Activated CD8-positive, alpha-beta memory T cell treated with anti-CD3 and anti-CD28 coated beads, Interleukin-2, amount 10 ng/mL, durations not matched to agents 7 days and 5 days (primary cell): ENCODE measurements around the gene DCHS1. TPM values are rescaled to one million over a fixed set of nuclear protein-coding genes. Genes with fewer than 3 reads are reported as not detected.

Source experiments
- ATAC-seq: fragments of 150-1000 bp; cut with Tn5 transposase; one replicate; pipeline ENCODE4 v1.10.0; 2021; ENCODE audit warnings: moderate library complexity
- CTCF ChIA-PET: fragments of 350-600 bp; sonication (Branson Sonifier 250); formaldehyde crosslinking; loops from one replicate; lab custom pipeline; 2021; ENCODE audit warnings: antibody characterized with exemption; lab: Charles Lee
- DNase-seq: peaks from one replicate; pipeline ENCODE4 v3.0.0-alpha.2; 2020
- H3K27ac Mint-ChIP-seq: one replicate; pipeline ENCODE4 v1.8.0; 2021; ENCODE audit warnings: mild to moderate bottlenecking, mixed read lengths
- H3K27me3 Mint-ChIP-seq: one replicate; pipeline ENCODE4 v1.8.0; 2021; ENCODE audit warnings: mixed read lengths
- H3K36me3 Mint-ChIP-seq: one replicate; pipeline ENCODE4 v1.8.0; 2021; ENCODE audit warnings: mild to moderate bottlenecking, mixed read lengths
- H3K4me1 Mint-ChIP-seq: one replicate; pipeline ENCODE4 v1.8.0; 2021; ENCODE audit warnings: mixed read lengths
- H3K4me3 Mint-ChIP-seq: one replicate; pipeline ENCODE4 v1.8.0; 2021; ENCODE audit warnings: mild to moderate bottlenecking, moderate library complexity, mixed read lengths
- H3K9me3 Mint-ChIP-seq: one replicate; pipeline ENCODE4 v1.8.0; 2022; ENCODE audit warnings: low read depth, mixed read lengths
- total RNA-seq, 2 experiments: library from RNA; stranded (reverse); gene quantifications; one replicate each; pipeline ENCODE4 v1.2.3, GENCODE V29; 2021

Gene DCHS1
- total RNA-seq, 2 experiments from 2014 or later, result 0.14 to 0.32 TPM

DNA sequence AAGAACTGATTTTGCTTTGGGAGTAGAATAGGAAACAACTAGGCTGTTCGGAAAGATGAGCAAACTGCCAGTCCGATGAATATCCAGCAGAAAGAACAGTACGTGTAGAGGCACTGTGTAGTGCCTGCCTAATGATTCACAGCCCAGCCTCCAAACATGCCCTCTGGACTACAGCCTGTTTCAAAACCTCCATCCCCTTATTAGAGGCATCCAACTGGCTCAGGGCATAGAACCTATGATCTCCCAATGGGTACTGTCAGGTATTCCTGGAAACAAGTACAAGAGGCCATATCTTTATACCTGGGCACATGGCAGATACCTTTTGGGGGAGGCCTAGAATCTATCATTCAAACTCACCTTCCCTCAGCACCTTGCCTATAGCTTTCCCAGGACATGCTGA, 57.1 kb downstream of the DCHS1 start:
- no peak for ATAC-seq
- Mint-ChIP-seq H3K9me3 (no peaks in the 10 kb centered on the region), H3K36me3 (peaks cover 39% of the 10 kb centered on the region), H3K27me3 (no peaks in the 10 kb centered on the region), H3K4me3 (no peak overlapping the region), H3K4me1 (peaks cover 14% of the 10 kb centered on the region), H3K27ac (no peak overlapping the region)
- DNase-seq, result no peak
- CTCF ChIA-PET, result interaction anchor here (1.3 to 2.2 kb wide), 2 partner anchors 20 to 85 kb away, joined by 3 to 4 read pairs; partner anchors contain the start of genes MRPL17 and TPP1

DNA sequence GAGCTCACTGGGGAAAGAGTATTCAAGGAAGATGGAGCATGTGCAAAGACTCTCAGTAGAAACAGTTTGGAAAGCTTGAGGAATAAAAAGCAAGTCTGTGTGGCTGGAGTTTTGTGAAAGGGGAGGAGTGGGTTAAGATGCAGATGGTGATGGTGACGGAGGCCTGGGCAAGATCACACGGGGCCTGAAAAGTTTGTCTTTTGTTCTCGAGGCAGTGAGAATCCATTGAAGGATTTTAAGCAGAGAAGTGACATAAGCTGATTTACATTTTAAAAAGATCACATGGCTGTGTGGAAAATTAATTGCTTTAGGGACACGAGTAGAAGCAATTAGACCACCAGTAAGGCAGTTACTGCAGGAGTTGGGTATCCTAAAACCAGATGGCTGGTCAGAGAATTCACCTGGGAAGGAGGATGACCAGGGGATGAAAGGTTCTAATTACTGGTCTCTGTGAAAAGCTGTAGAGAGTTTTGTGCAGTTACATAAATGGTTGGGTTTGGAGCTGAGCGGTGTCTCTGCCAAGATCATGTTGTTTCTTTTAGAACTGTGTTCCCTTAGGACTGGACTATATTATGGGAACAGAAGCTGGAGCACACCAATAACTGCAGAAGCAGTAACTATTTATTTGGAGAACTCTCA, 59.3 kb downstream of the DCHS1 start:
- CTCF ChIA-PET, result interaction anchor here (1.0 to 2.4 kb wide), 4 partner anchors 8 to 218 kb away, joined by 3 to 6 read pairs (median 4); no protein-coding TSS in a partner anchor
- Mint-ChIP-seq H3K4me3 (no peak overlapping the region), H3K4me1 (peaks cover 14% of the 10 kb centered on the region), H3K27ac (no peak overlapping the region), H3K27me3 (no peaks in the 10 kb centered on the region), H3K9me3 (no peaks in the 10 kb centered on the region), H3K36me3 (peaks cover 44% of the 10 kb centered on the region)
- DNase-seq (peak; percentile 33), ATAC-seq (no peak)

GRCh38 chr11:6594142-6594768, 61.4 kb downstream of the DCHS1 start:
- H3K27ac Mint-ChIP-seq, result no peak overlapping the region
- no peaks in the 10 kb centered on the region for H3K9me3 Mint-ChIP-seq
- DNase-seq (peak; percentile 33), ATAC-seq (no peak)
- CTCF ChIA-PET, result interaction anchor here (1.0 to 2.4 kb wide), 6 partner anchors 8 to 73 kb away, joined by 3 to 6 read pairs (median 3); no protein-coding TSS in a partner anchor
- peaks cover 9% of the 10 kb centered on the region for H3K4me1 Mint-ChIP-seq
- H3K4me3 Mint-ChIP-seq, result no peak overlapping the region
- H3K36me3 Mint-ChIP-seq, result peaks cover 38% of the 10 kb centered on the region
- H3K27me3 Mint-ChIP-seq, result no peaks in the 10 kb centered on the region

GRCh38 chr11:6588018-6588417, 67.6 kb downstream of the DCHS1 start:
- no peak for ATAC-seq

GRCh38 chr11:6587360-6587953, 68.2 kb downstream of the DCHS1 start:
- Mint-ChIP-seq H3K27me3 (no peaks in the 10 kb centered on the region), H3K27ac (no peak overlapping the region), H3K9me3 (peaks cover 10% of the 10 kb centered on the region), H3K36me3 (peaks cover 41% of the 10 kb centered on the region), H3K4me1 (no peaks in the 10 kb centered on the region), H3K4me3 (no peak overlapping the region)
- no peak for DNase-seq
- ATAC-seq, result no peak
- CTCF ChIA-PET, result interaction anchor here (1.2 to 1.6 kb wide), 2 partner anchors 9 to 17 kb away, joined by 4 to 5 read pairs; no protein-coding TSS in a partner anchor

More at GRCh38 chr11:6588018-6588417, 67.6 kb downstream of the DCHS1 start:
- Mint-ChIP-seq H3K27ac (no peak overlapping the region), H3K27me3 (no peaks in the 10 kb centered on the region), H3K36me3 (peaks cover 37% of the 10 kb centered on the region), H3K4me3 (no peak overlapping the region), H3K9me3 (peaks cover 8% of the 10 kb centered on the region), H3K4me1 (no peaks in the 10 kb centered on the region)
- CTCF ChIA-PET, result interaction anchor here (1.2 to 1.6 kb wide), 2 partner anchors 8 to 17 kb away, joined by 4 to 5 read pairs; no protein-coding TSS in a partner anchor
- no peak for DNase-seq

GRCh38 chr11:6586434-6587359, 68.9 kb downstream of the DCHS1 start:
- H3K36me3 Mint-ChIP-seq, result peaks cover 42% of the 10 kb centered on the region
- no peak overlapping the region for H3K4me3 Mint-ChIP-seq
- ATAC-seq (no peak), DNase-seq (peak; percentile 36)
- H3K9me3 Mint-ChIP-seq, result peaks cover 10% of the 10 kb centered on the region
- no peak overlapping the region for H3K27ac Mint-ChIP-seq
- H3K4me1 Mint-ChIP-seq, result no peaks in the 10 kb centered on the region
- H3K27me3 Mint-ChIP-seq, result no peaks in the 10 kb centered on the region
- CTCF ChIA-PET, result interaction anchor here (1.2 to 1.6 kb wide), 2 partner anchors 10 to 18 kb away, joined by 4 to 5 read pairs; no protein-coding TSS in a partner anchor

- DNase-seq (no peak), ATAC-seq (no peak)
- CTCF ChIA-PET, result no interaction called here
- H3K9me3 Mint-ChIP-seq, result peaks cover 10% of the 10 kb centered on the region
- H3K27ac Mint-ChIP-seq, result no peak overlapping the region
- H3K4me3 Mint-ChIP-seq, result no peak overlapping the region
- peaks cover 43% of the 10 kb centered on the region for H3K36me3 Mint-ChIP-seq
- no peaks in the 10 kb centered on the region for H3K27me3 Mint-ChIP-seq
- no peaks in the 10 kb centered on the region for H3K4me1 Mint-ChIP-seq
Observed at GRCh38 chr11:6584528-6584927, 71.1 kb downstream of the DCHS1 start.

- no peaks in the 10 kb centered on the region for H3K27me3 Mint-ChIP-seq
- ATAC-seq (no peak), DNase-seq (no peak)
- peaks cover 10% of the 10 kb centered on the region for H3K9me3 Mint-ChIP-seq
- no peak overlapping the region for H3K4me3 Mint-ChIP-seq
- no peak overlapping the region for H3K27ac Mint-ChIP-seq
- CTCF ChIA-PET, result interaction anchor here (0.7 kb wide), 1 partner anchor 585 kb away, joined by 3 read pairs; no protein-coding TSS in a partner anchor
- H3K36me3 Mint-ChIP-seq, result peaks cover 43% of the 10 kb centered on the region
- H3K4me1 Mint-ChIP-seq, result no peaks in the 10 kb centered on the region
Observed at GRCh38 chr11:6583584-6583983, 72.0 kb downstream of the DCHS1 start.

- CTCF ChIA-PET, result no interaction called here
- Mint-ChIP-seq H3K9me3 (peaks cover 10% of the 10 kb centered on the region), H3K36me3 (peaks cover 38% of the 10 kb centered on the region), H3K4me3 (no peak overlapping the region), H3K27me3 (no peaks in the 10 kb centered on the region), H3K27ac (no peak overlapping the region), H3K4me1 (peaks cover 5% of the 10 kb centered on the region)
- ATAC-seq (no peak), DNase-seq (no peak)
Observed at GRCh38 chr11:6579681-6580080, 75.9 kb downstream of the DCHS1 start.

- Mint-ChIP-seq H3K27ac (no peak overlapping the region), H3K27me3 (no peaks in the 10 kb centered on the region), H3K4me3 (no peak overlapping the region), H3K36me3 (peaks cover 26% of the 10 kb centered on the region), H3K9me3 (peaks cover 4% of the 10 kb centered on the region), H3K4me1 (peaks cover 5% of the 10 kb centered on the region)
- CTCF ChIA-PET, result no interaction called here
- DNase-seq (no peak), ATAC-seq (no peak)
Observed at GRCh38 chr11:6578134-6578533, 77.5 kb downstream of the DCHS1 start.

GRCh38 chr11:6576471-6577373, 78.9 kb downstream of the DCHS1 start:
- Mint-ChIP-seq H3K36me3 (peaks cover 16% of the 10 kb centered on the region), H3K4me3 (no peak overlapping the region), H3K27ac (no peak overlapping the region), H3K9me3 (no peaks in the 10 kb centered on the region), H3K4me1 (peaks cover 5% of the 10 kb centered on the region), H3K27me3 (no peaks in the 10 kb centered on the region)
- DNase-seq (no peak), ATAC-seq (no peak)
- CTCF ChIA-PET, result no interaction called here
